ENCODE results near the gene LRFN3. TPM values are rescaled to one million over a fixed set of nuclear protein-coding genes. Genes with fewer than 3 reads are reported as not detected.

LRFN3 gene
- total and polyA plus RNA-seq, 2 of the 13 experiments (the other 11 are each of a cell fraction or from before 2014, with no cell fraction given), result 0.74 to 1.6 TPM

- no peak for TF ChIP-seq FOSL1 (CRISPR knock-in tag; IDR thresholded peaks at IDR 0.05; ENCODE audit: borderline replicate concordance)
- TF ChIP-seq TCF12 (IDR thresholded peaks at IDR 0.05), result no peak
- TF ChIP-seq TCF12 (CRISPR knock-in tag; IDR thresholded peaks at IDR 0.05), result no peak
- TF ChIP-seq HOMEZ (CRISPR knock-in tag; IDR thresholded peaks at IDR 0.05; ENCODE audit: low read depth), result peak; percentile 71; the same call in 1 of the 2 replicates
- no peak for TF ChIP-seq NPAS2 (CRISPR knock-in tag; IDR thresholded peaks at IDR 0.05; ENCODE audit: borderline replicate concordance)
- TF ChIP-seq ZNF672 (CRISPR knock-in tag; IDR thresholded peaks at IDR 0.05), result no peak
- TF ChIP-seq PBX2 (CRISPR knock-in tag; IDR thresholded peaks at IDR 0.05), result no peak
- peak; percentile 75; the same call in 1 of the 2 replicates for TF ChIP-seq ZNF792 (CRISPR knock-in tag; IDR thresholded peaks at IDR 0.05)
- no peak for TF ChIP-seq RFX3 (CRISPR knock-in tag; IDR thresholded peaks at IDR 0.05)
- peak; percentile 98 for TF ChIP-seq SP4 (CRISPR knock-in tag; IDR thresholded peaks at IDR 0.05)
- 0 out of 2 replicates have a peak, but pooled peaks have one; percentile 30 for TF ChIP-seq BRCA1 (CRISPR knock-in tag; IDR thresholded peaks at IDR 0.05)
- TF ChIP-seq NR2F1 (CRISPR knock-in tag; IDR thresholded peaks at IDR 0.05), result no peak
- TF ChIP-seq ZBTB40 (IDR thresholded peaks at IDR 0.05), result no peak
- no peak; the same call in 1 of the 2 replicates for TF ChIP-seq ZBTB40 (CRISPR knock-in tag; IDR thresholded peaks at IDR 0.05)
- TF ChIP-seq ZNF512B (CRISPR knock-in tag; IDR thresholded peaks at IDR 0.05; ENCODE audit: borderline replicate concordance), result no peak
Observed at GRCh38 chr19:35931161-35931873, 4.9 kb upstream of the LRFN3 start (continued).

All from HepG2 (cell line).